Duodenal mucosa (tissue), 2 donors: Measurements from ENCODE around the gene RITA1.

Experiments
- H3K27ac ChIP-seq: one replicate; pipeline ENCODE4 v1.7.0; 2013; ENCODE audit warnings: low read depth, low read length
- H3K27me3 ChIP-seq, 2 donors: one replicate each; pipeline ENCODE4 v1.7.0; 2013; ENCODE audit warnings: low read length in 2 of 2, control low read depth in 1 of 2; ENCODE audit not compliant: insufficient read depth in 2 of 2, control insufficient read depth in 1 of 2
- H3K36me3 ChIP-seq, 2 donors: one replicate each; pipeline ENCODE4 v1.7.0; 2013; ENCODE audit warnings: low read length in 2 of 2, control low read depth in 1 of 2; ENCODE audit not compliant: insufficient read depth in 2 of 2, control insufficient read depth in 1 of 2
- H3K4me1 ChIP-seq, 2 donors: one replicate each; pipeline ENCODE4 v1.7.0; 2013; ENCODE audit warnings: low read length in 2 of 2, control low read depth in 1 of 2; ENCODE audit not compliant: insufficient read depth in 2 of 2, control insufficient read depth in 1 of 2
- H3K4me3 ChIP-seq, 2 donors: one replicate each; pipeline ENCODE4 v1.7.0; 2013; ENCODE audit warnings: low read length in 2 of 2, low read depth in 1 of 2
- H3K9ac ChIP-seq, 2 donors: one replicate each; pipeline ENCODE4 v1.7.0; 2013; ENCODE audit warnings: low read length in 2 of 2, low read depth in 1 of 2
- H3K9me3 ChIP-seq, 2 donors: one replicate each; pipeline ENCODE4 v1.7.0; 2013; ENCODE audit warnings: low read length in 2 of 2, control low read depth in 1 of 2; ENCODE audit not compliant: control insufficient read depth in 1 of 2

RITA1 gene

GRCh38 chr12:113143959-113144358, 41.6 kb upstream of the RITA1 start:
- Histone ChIP-seq H3K4me3 (no peak overlapping the region), H3K4me1 (peaks cover 8 to 12% of the 10 kb centered on the region in 2 donors), H3K9ac (no peak overlapping the region), H3K36me3 (no peaks in the 10 kb centered on the region), H3K27me3 (no peaks in the 10 kb centered on the region), H3K9me3 (peaks cover 4% of the 10 kb centered on the region in 2 donors), H3K27ac (no peak overlapping the region)

- Histone ChIP-seq H3K9ac (no peak overlapping the region), H3K4me1 (peaks cover 14 to 17% of the 10 kb centered on the region in 2 donors), H3K4me3 (no peak overlapping the region), H3K27ac (no peak overlapping the region), H3K27me3 (no peaks in the 10 kb centered on the region), H3K36me3 (no peaks in the 10 kb centered on the region), H3K9me3 (peaks cover 4% of the 10 kb centered on the region in 2 donors)
Observed at GRCh38 chr12:113144806-113145205, 40.7 kb upstream of the RITA1 start.

- no peak overlapping the region for H3K9ac ChIP-seq
- H3K4me3 ChIP-seq: no peak overlapping the region
- no peaks in the 10 kb centered on the region for H3K27me3 ChIP-seq
- peaks cover 4% of the 10 kb centered on the region in 2 donors for H3K9me3 ChIP-seq
- H3K27ac ChIP-seq: no peak overlapping the region
- H3K4me1 ChIP-seq: peaks cover 16 to 20% of the 10 kb centered on the region in 2 donors
- no peaks in the 10 kb centered on the region for H3K36me3 ChIP-seq
Observed at GRCh38 chr12:113145720-113146551, 39.6 kb upstream of the RITA1 start.

- Histone ChIP-seq H3K36me3 (no peaks in the 10 kb centered on the region), H3K27ac (no peak overlapping the region), H3K9ac (no peak overlapping the region), H3K4me1 (peaks cover 13 to 20% of the 10 kb centered on the region in 2 donors), H3K9me3 (peaks cover 4% of the 10 kb centered on the region in 2 donors), H3K4me3 (no peak overlapping the region), H3K27me3 (peaks cover 2 to 3% of the 10 kb centered on the region in 2 donors)
Observed at GRCh38 chr12:113146999-113147398, 38.5 kb upstream of the RITA1 start.

- H3K9ac ChIP-seq: peak within 1 kb of the TSS in 1 of 2 donors; percentile 49
- H3K27me3 ChIP-seq: peaks cover 10 to 15% of the 10 kb centered on the region in 2 donors
- H3K4me1 ChIP-seq: peaks cover 8 to 22% of the 10 kb centered on the region in 2 donors
Observed at GRCh38 chr12:113149361-113150150, 36.0 kb upstream of the RITA1 start, which contains the start of gene CFAP73. Gene CFAP73 (plus strand): TSS chr12:113149724. CDS start chr12:113149858, 134 bp downstream.

GRCh38 chr12:113151655-113152054, 33.9 kb upstream of the RITA1 start:
- no peak overlapping the region for H3K9ac ChIP-seq
- no peak overlapping the region for H3K27ac ChIP-seq
- H3K4me3 ChIP-seq: no peak overlapping the region
- H3K4me1 ChIP-seq: peaks cover 8 to 25% of the 10 kb centered on the region in 2 donors
- no peaks in the 10 kb centered on the region for H3K36me3 ChIP-seq
- H3K27me3 ChIP-seq: peaks cover 14 to 24% of the 10 kb centered on the region in 2 donors
- H3K9me3 ChIP-seq: peaks cover 4% of the 10 kb centered on the region in 2 donors

More at GRCh38 chr12:113149361-113150150, 36.0 kb upstream of the RITA1 start, which contains the start of gene CFAP73:
- peak within 1 kb of the TSS in 1 of 2 donors; percentile 1 for H3K4me3 ChIP-seq
- H3K36me3 ChIP-seq: no peaks in the 10 kb centered on the region
- H3K27ac ChIP-seq: no peak within 1 kb of the TSS
- H3K9me3 ChIP-seq: peaks cover 4% of the 10 kb centered on the region in 2 donors

- H3K27me3 ChIP-seq: peaks cover 14 to 24% of the 10 kb centered on the region in 2 donors
- peak overlapping the region; percentile 38 to 62 for H3K4me3 ChIP-seq
- peak overlapping the region in 1 of 2 donors; percentile 6 for H3K9ac ChIP-seq
- peaks cover 8 to 25% of the 10 kb centered on the region in 2 donors for H3K4me1 ChIP-seq
- no peaks in the 10 kb centered on the region for H3K36me3 ChIP-seq
- no peaks in the 10 kb centered on the region for H3K9me3 ChIP-seq
- H3K27ac ChIP-seq: no peak overlapping the region
Observed at GRCh38 chr12:113152196-113152834, 33.2 kb upstream of the RITA1 start.

GRCh38 chr12:113152835-113153814, 32.4 kb upstream of the RITA1 start:
- Histone ChIP-seq H3K27ac (no peak overlapping the region), H3K27me3 (peaks cover 14 to 24% of the 10 kb centered on the region in 2 donors)

More at GRCh38 chr12:113152835-113153814, 32.4 kb upstream of the RITA1 start:
- Histone ChIP-seq H3K9ac (peak overlapping the region in 1 of 2 donors; percentile 6), H3K4me1 (peaks cover 8 to 25% of the 10 kb centered on the region in 2 donors), H3K4me3 (peak overlapping the region; percentile 38 to 62), H3K36me3 (peaks cover 5% of the 10 kb centered on the region in 2 donors), H3K9me3 (no peaks in the 10 kb centered on the region)
